Hematopoietic multipotent progenitor cell treated with erythropoietin and hydrocortisone succinate and interleukin-3 and kit ligand, for 17 days (in vitro differentiated cells): ENCODE measurements around the gene GUCA2B.

ENCODE experiments used
- DNase-seq: peaks from one replicate; pipeline ENCODE4 v3.0.0-alpha.2; 2015; ENCODE audit warnings: low spot score

GUCA2B gene

DNA sequence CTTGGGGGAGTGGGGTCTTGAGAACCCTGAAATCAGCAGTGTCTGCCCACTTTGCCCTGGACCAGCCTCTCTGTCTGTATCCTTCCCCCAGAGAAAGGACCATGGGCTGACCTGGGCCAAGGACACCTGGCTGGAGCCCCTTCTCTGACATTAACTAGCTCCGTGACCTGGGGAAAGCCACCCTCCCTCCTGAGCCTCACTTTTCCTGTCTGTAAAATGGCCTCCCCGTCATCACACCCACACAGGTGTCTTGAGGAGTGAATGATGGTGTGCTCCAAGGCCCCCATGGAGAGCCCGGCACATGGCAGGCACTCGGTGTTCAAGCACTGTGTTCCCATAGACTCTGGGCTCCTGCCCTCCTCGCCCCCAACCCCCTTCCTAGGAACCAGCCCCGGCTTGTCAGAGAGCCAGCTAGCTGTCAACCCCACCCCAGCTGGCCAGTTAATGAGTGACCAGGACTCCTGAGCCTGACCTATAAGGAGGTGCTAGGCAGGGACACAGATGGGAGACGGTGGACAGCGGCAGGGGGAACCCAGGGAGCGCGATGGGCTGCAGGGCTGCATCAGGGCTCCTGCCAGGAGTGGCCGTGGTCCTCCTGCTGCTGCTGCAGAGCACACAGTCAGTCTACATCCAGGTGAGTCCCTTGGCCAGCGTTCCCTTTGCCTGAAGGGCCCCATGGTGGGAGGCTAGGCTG, at the start of gene GUCA2B:
GUCA2B (plus strand) TSS at position 504 of the 694 bp plus-strand sequence; CDS start at position 545, 41 bp downstream.
- no peak for DNase-seq

DNA sequence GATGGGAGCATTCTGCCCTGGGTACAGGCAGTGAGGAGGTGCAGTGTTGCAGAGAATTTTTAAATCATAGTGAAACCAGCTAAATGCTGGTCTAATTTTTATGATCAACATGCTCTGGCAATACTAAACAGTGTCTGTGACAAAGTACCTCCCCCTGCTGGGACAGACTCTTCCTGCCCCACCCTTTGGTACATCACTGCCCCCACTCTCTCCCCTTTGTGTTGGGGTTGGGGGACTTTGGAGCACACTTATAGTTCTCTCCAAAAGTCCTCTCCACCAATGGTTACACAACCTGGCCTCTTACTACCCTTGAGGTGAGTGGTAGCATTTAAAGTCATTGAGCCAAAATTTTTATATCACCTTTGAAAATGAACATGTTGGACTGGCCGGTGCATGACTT, 48.2 kb upstream of the GUCA2B start:
- DNase-seq, result no peak

DNA sequence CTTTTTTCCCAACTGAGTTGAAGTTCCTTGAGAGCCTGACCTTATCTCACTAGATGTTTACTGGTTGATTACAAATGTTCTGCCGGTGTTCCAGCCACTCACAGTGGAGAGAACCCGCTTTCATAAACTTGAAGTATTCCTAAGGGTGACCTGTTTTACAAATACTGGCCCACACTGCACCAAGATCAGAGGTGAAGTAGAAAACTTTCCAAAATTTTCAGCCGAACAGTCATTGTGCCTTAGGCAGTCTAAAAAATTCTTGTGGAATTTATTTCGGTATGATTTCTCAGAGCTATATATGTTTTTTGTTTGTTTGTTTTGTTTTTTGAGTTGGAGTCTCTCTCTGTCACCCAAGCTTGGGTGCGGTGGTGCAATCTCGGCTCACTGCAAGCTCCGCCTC, 44.9 kb upstream of the GUCA2B start:
- DNase-seq, result no peak

DNA sequence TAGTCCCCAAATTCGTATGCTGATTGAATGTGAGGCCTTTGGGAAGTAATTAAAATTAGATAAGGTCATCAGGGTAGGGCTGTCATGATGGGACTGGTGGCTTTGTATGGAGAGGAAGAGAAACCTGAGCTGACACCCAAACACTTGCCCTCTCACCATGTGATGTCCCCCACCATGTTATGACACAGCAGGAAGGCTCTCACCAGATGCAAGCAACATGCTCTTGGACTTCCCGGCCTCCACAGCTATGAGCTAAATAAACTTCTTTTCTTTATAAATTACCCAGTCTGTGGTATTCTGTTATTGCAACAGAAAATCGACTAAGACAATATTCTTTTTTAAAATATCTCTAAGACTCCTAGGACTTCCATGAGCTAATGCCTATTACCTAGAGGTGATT, 43.6 kb upstream of the GUCA2B start:
- DNase-seq, result no peak

DNA sequence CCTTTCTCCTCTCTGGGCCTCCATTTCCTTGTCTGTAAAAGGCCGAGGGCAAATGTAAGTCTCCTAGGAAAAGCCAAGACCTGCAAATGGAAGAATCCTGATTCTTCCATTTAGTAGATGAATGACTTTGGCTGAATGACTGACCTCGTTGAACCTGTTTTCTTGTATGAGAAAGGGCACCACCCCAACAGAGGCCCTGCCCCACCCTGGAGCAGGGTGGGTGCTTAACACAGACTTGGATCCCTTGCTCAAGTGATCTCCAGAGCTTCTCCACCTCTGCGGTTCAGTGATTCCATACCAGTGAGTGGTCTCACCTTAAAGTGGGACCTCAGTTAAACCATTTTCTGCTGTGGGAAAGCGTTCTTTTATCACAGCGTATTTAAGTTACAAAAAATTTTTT, 39.0 kb upstream of the GUCA2B start:
- DNase-seq, result no peak

DNA sequence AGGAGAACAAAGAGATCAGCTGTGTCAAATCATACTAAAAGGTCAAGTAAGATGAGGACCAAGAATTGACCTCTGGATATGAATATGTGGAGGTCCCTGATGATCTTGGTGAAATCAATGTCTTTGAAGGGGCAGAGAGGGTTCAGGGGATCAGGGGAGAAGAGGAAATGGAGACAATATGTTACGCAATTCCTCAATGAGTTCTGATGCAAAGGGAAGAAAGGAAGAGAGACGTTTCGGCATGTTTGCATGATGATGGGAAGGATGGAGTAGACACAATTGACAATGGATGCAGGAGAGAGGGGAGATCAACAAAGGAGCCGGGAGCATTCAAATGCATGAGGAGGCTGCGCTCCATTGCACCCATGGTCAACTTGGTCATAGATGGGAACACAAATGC, 36.0 kb upstream of the GUCA2B start:
- DNase-seq, result no peak

DNA sequence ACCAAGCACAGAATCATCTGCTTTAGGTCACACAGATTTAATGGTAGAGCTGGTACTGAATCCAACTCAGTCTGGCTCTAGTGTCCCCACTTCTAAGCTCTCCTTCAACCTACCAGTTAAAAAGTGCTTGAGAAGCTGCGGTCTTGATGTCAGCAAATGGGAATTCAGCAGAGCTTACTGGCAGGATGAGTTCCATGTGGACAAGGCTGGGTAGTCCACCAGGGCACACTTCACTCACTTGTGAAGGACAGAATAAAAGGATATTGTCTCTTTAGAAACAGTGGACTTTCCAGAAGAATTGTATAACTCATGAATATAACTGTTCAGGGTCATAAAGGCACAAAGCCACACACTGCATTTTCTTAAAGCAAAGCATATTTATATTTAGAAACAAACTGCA, 35.1 kb upstream of the GUCA2B start:
- DNase-seq, result no peak

DNA sequence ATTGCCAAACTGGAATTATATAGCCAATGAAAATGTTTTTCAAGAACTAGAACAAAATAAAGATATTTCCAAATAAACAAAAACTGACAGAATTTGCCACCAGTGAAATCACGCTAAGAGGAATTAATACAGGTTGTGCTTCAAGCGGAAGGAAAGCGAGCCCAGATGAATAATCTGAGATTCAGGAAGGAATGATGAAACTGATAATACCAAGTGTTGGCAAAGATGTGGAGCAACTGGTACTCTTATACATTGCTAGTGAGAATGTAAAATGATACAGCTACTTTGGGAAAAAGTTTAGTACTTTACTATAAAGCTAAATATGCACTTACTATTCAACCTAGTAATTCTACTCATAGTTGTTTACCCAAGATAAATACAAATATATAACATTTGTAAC, 30.8 kb upstream of the GUCA2B start:
- DNase-seq, result no peak

DNA sequence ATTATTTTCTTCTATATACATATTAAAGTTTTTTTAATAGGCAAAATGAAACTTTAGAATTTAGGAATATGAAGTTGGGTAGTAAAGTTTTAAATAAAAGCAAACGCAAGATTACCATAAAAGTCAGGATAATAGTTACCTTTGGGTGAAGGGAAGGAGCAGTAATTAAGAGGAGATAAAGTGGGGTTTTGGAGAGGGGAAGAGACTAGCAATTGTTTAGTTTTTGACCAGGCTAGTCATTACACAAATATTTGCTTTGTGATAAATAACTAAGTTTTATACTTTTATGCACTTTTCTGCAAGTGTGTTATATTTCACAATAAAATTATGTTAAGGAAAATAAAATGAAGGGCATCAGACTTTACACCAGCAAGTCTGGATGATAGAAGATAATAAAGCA, 27.7 kb upstream of the GUCA2B start:
- DNase-seq, result no peak

DNA sequence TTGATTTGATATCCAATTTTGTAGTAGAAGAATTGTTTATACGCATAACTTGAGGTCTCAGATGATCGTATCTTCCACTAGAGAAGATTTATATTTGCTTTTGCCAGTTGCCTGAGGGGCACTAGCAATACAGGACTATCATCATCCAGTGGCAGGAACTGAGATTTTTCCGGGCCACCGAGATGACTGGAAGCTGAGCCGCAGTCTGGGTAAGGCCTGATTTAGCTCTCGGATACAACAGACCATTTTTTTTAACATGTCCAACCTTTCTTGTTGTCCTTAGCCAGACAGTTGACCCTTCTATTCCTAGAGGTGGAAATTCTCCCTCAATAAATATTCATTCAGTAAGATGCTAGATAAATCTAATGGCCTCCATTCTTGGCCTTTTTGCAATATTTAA, 25.4 kb upstream of the GUCA2B start:
- no peak for DNase-seq

DNA sequence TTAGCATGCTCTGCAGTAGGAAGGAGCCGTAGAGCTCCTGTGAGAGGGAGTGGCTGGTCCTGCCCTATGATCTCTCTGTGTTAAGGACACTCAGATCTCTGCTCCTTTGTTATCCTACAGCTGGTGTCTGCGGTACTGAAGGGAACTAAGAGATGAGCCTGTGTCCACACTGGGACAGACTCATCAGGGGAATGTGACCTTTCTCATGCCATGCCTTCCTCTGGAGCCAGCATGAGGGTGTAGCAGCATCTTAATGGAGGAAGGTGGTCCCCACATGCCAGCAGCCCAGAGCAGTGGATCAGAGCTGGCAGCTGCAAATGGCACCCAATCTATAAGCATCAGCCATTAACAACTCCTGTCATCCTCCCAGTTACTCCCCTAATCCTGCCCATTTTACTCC, 24.7 kb upstream of the GUCA2B start:
- DNase-seq, result no peak

DNA sequence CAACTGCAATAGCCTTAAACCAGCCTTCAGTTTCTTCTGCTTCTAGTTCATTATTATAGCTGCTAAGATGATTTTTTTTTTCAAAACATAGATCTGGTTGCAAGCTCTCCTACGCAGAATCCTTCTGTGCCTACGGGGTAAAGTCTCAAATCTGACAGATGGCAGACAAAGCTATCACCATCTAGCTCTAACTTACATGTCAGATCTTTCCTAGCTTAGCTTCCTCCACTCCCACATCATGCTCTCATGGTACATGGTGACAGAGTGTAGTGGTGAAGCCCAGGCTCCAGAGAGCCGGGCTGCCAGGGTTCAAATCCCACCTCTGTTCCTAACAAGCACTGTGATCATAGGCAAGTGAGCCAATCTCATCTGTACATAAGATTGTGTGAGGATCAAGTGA, 24.2 kb upstream of the GUCA2B start:
- DNase-seq, result no peak

DNA sequence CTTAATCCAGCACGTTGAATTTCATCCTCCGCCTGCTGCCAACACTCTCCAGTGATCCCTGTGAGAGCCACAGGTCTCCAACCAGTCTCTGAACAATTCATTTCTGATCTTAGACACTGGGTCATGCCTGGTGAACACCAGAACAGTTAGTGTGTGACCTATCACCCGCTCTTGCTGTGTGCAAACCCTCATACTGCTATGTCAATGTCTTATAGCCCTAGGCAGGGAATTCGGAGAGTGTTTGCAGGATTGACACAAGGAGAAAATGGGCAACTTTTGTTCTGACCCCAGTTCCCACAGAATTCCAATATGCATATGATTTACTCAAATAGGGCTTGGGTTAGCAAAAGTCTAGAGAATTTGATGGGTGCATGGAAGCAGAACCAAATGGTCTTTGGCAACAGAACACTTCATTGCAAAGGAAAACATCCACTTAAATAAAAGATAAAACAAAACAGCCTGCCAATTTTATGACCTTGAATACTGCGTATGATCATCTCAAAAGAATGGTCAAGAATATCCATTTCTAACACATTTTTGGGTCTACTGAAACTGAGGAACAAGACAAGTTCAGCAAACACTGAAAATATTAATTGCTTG, 23.0 kb upstream of the GUCA2B start:
- no peak for DNase-seq

DNA sequence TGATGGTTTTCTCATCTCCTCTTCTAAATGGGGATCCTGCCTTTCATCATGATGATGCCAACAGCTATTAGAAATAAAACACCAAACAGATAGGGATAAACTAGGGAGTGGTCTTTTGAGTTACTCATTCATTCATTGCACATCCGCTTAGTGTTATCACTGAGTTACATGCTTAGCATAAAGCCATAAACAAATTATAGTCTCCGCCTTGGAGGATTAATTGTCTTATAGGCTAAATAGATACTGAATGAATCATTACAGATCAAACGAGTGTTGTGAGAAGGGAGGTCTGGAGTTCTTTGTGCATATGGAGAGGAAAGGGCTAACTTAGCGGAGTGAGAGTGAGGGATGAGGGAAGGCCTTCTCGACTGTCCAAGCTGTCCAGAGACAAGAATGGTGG, 19.8 kb upstream of the GUCA2B start:
- no peak for DNase-seq

DNA sequence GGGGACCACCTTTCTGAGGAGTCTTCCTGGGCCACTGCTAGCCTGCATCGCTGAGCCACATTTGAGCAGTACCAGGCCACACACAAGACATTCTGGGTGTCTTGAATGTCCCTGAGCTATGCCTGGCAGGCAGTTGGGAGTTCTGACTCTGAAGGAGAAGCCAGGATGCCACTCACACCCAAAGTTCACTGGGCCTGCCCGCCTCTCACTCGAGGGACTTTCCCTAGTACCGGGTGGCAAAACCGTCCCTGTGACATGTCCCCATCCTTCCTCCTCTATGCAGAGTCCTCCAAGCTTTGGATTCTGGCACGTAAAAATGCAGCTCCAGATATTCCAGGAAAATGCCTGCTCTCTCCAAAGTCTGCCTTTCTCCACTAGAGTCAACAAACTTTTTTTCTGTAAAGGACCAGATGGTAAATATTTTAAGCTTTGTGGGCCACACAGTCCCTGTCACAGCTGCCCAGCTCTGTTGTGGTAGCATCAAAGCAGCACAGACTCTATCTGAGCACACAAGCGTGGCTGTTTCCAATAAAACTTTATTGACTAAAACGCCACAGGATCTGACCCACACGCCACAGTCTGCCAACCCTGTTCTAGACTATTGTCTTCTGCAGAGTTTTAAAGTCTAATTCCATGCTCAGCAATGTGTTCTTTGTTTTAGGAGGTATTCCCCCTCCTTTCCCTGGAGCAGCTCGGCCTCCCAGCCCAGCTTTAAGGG, 19.2 kb upstream of the GUCA2B start:
- no peak for DNase-seq

DNA sequence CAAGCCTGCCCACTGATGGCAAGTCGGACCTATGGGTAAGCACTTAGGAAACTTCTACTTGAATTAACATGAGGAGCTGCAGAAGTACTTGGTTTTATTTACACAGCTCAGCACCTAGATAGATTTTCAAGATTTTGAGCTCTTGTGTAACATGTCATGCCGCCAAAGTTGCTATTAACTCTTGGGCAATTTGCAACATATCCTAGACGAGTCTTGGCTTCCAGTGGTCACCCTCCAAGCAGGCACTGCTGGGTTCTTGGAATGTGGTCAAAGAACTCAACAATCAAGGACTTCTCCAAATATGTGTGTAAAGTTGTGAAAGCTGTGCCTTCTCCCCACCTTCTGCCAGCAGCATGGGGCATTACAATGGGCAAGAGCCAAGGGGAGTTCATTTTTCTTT, 17.8 kb upstream of the GUCA2B start:
- DNase-seq, result no peak

DNA sequence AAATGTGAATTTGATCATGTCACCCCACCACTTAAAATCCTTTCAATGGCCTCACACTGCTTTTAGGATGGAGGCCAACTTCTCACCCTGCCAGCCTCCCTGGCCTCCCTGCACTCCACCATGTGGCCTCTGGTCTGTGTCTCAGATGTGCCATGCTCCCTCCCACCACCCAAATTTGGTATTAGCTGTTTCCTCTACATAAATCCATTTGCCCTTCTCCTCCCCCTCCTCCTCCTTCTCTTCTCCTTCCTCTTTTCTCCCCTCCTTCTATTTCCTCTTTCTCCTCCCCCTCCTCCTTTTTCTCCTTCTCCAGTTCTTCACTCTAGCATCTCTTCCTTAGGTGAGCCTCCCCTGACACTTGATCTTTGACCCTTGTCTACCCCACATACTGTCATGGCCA, 16.7 kb upstream of the GUCA2B start:
- no peak for DNase-seq

DNA sequence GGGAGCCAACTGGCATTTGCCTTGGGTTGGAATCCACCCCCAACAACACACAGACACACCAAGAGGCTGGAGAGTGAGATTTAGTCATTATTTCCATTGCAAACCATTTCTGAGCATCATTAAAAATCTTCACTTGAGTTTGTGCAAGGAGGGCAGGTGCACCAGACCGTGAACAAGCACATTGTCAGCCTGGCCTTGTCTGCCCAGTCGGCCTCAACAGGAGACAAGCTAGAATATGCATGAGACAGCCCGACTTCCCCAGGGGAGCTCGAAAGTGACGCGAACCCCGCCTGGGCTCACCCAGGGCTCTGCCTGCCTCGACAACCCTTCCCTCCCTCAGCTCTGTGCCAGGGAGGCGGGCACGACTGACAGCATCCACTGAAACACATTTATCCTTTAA, 15.4 kb upstream of the GUCA2B start:
- no peak for DNase-seq

DNA sequence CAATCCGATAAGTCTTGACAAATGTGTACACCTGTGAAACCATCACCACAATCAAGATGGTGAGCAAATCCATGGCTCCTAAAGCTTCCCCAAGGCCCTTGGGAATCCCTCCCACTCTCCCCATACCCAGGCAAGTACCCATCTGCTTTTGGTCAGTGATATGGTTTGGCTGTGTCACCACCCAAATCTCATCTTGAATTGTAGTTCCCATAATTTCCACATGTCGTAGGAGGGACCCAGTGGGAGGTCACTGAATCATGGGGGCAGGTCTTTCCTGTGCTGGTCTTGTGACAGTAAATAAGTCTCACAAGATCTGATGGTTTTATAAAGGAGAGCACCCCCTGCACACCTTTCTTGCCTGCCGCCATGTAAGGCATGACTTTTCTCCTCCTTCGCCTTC, 14.6 kb upstream of the GUCA2B start:
- DNase-seq, result no peak

DNA sequence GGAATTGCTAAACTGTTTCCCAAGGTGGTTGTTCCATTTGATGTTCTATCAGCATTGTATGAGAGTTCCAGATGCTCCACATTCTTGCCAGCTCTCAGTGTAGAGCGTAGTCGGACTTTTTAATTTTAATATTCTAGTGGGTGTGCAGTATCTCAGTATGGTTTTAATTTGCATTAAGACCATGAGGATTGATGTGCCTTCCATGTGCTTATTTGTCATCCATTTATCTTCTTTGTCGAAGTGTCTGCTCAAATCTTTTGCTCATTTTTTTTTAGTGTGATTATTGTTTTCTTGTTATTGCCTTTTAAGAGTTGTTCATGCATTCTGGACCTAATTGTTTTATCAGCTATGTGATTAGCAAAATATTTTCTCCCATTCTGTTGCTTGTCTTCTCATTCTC, 13.8 kb upstream of the GUCA2B start:
- no peak for DNase-seq

DNA sequence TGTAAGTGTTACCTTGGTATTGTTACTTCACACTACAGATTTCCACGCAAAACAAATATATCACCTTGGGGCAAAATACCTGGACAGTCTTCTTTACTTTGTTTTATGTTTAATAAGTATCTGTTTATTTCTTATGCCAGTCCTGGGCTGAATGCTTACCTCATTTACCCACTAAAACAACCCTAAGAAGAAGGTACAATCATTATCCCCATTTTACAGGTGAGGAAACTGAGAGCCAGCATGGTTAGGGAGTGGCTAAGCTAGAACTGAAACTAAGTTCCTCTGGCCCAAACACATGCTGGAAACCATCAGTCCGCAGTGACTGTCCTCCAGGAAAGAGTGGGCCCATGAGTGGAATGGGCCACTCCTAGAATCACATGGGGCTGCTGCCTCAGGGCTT, 13.0 kb upstream of the GUCA2B start:
- no peak for DNase-seq

DNA sequence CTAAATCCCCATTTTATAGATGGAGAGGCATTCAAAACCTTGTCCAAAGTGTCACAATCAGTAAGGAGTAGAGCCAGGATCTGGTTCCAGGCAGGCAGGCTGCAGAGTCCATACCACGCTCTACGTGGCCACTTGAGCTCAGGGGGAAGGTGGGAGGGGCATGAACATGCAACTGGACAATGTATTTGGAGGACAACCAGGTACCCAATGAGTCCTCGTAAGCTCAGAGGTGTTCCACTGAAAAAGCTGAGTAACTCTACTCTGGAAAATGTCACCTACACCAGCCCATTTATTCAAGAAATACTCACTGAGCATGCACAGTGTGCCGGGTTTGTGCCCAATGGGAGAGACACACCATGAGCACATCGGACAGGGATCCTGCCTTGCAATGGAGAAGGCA, 11.2 kb upstream of the GUCA2B start:
- DNase-seq, result no peak

DNA sequence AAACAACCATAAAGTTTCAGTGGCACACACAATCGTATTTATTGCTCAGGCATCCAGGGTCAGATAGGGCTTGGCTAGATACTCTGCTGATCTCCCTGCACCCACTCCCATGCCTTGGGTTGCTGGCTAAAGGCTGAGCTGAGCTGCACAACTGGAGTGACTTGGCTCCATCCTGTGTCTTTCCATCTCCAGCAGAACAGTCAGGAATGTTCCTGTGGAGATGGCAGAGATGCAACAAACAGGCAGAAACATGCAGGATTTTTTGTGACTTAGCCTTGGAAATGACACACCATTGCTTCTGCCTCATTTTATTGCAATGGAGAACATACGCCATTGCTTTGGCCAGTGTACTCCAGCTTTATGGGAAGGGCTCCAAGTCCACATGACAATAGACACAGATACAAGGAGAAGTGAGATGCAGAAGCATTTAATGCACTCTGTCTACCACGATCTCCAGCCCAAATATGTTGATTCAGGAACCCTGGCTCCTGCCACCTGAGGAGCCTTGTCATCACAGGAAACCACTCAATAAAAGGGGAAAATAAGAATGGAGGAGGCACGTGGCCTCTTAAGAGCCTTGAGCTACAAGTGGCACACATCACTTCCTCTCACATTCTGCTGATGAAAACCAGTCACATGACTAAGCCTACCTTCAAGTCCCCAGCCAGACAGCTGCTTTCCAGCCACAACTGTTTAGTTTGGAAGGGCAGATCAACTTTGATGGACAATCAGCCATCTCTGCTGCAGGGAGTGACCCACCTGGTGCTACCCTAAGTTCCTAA, 10.1 kb upstream of the GUCA2B start:
- no peak for DNase-seq
